ENCODE measurements around the gene DAAM2. TPM values are rescaled to one million over a fixed set of nuclear protein-coding genes. Genes with fewer than 3 reads are reported as not detected.

Gene DAAM2
- total RNA-seq, 4 donors from 2014 or later, result 3.7 to 55.9 (median 11.9) TPM

- intact Hi-C loops (cut with DNase I), result no loop called here
- WGBS, 2 donors, result 38 to 39% methylated on average over 1 of the region's 1 CpG
- no peaks in the 10 kb centered on the region for H3K9me3 ChIP-seq
Observed at GRCh38 chr6:39786649-39787048, 5.5 kb upstream of the DAAM2 start.

DNA sequence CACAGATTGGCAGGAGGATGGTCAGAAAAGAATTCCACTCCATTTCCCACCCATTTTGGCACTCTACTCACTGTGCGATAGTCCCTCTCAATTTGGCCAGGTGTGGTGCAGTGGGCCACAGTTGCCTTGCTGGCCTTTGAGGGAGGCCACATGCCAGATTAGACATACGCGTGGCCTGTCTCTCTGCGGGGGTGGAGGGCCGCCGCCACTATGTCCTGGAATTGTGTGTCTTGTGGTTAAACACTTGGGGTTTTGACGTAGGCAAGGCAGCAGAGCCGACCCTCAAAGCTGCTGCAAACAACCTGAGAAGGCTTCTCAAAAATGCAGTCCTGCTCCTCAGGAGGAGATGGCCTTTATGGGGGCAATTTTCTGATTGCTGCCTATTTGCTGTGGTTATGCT is 4.9 kb upstream of the DAAM2 start:
- H3K27ac ChIP-seq, result no peak overlapping the region
- H3K27me3 ChIP-seq, result peaks cover 0 to 16% (median 0%) of the 10 kb centered on the region in 4 donors
- TF ChIP-seq POLR2A (IDR thresholded peaks at IDR 0.05), result no peak
- TF ChIP-seq, protein P1, sequence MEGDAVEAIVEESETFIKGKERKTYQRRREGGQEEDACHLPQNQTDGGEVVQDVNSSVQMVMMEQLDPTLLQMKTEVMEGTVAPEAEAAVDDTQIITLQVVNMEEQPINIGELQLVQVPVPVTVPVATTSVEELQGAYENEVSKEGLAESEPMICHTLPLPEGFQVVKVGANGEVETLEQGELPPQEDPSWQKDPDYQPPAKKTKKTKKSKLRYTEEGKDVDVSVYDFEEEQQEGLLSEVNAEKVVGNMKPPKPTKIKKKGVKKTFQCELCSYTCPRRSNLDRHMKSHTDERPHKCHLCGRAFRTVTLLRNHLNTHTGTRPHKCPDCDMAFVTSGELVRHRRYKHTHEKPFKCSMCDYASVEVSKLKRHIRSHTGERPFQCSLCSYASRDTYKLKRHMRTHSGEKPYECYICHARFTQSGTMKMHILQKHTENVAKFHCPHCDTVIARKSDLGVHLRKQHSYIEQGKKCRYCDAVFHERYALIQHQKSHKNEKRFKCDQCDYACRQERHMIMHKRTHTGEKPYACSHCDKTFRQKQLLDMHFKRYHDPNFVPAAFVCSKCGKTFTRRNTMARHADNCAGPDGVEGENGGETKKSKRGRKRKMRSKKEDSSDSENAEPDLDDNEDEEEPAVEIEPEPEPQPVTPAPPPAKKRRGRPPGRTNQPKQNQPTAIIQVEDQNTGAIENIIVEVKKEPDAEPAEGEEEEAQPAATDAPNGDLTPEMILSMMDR (IDR thresholded peaks at IDR 0.05), result no peak
- DNase-seq, result no peak
- intact Hi-C loops (cut with DNase I), result no loop called here
- no peaks in the 10 kb centered on the region for H3K36me3 ChIP-seq
- 76 to 92% methylated on average over 6 to 8 of the region's 8 CpGs for WGBS, 2 donors
- H3K4me1 ChIP-seq, result peaks cover 0 to 10% (median 0%) of the 10 kb centered on the region in 3 donors
- H3K9me3 ChIP-seq, result no peaks in the 10 kb centered on the region
- H3K4me3 ChIP-seq, result no peak overlapping the region

More at GRCh38 chr6:39786649-39787048, 5.5 kb upstream of the DAAM2 start:
- Histone ChIP-seq H3K4me1 (peaks cover 0 to 3% (median 0%) of the 10 kb centered on the region in 3 donors), H3K27me3 (peaks cover 0 to 9% (median 0%) of the 10 kb centered on the region in 4 donors), H3K4me3 (no peak overlapping the region), H3K27ac (no peak overlapping the region), H3K36me3 (no peaks in the 10 kb centered on the region)
- DNase-seq, result no peak
- TF ChIP-seq POLR2A (IDR thresholded peaks at IDR 0.05), result no peak
- TF ChIP-seq, protein P1 (IDR thresholded peaks at IDR 0.05), result no peak

DNA sequence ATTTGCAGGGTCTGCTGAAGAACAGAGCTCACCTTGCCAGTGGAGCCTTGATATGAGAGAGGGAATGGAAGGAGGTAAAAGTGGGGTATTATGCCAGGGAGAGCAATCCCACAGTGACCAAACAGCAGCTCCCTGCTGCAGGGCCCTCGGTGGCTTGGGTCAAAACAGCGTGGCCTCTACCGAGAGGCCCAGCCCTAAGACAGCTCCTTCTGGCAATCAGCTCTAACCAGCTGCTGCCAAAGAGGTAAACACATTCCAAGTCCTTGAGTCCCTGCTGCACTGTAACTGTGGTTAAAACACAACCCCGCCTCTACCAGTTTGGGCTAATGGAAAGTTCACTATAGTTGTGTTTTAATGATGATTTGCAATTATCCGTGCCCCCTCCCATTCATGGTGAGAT is 1.4 kb upstream of the DAAM2 start:
- Histone ChIP-seq H3K27me3 (peaks cover 0 to 50% (median 4%) of the 10 kb centered on the region in 4 donors), H3K9me3 (no peaks in the 10 kb centered on the region), H3K36me3 (no peaks in the 10 kb centered on the region), H3K27ac (peak overlapping the region in 2 of 4 donors; percentile 18 to 90), H3K4me3 (no peak overlapping the region), H3K4me1 (peaks cover 0 to 24% (median 4%) of the 10 kb centered on the region in 3 donors)
- no peak for DNase-seq
- intact Hi-C loops (cut with DNase I), result no loop called here
- 74 to 88% methylated on average over 4 to 5 of the region's 5 CpGs for whole genome bisulfite sequencing, 2 donors
- TF ChIP-seq, protein P1 (IDR thresholded peaks at IDR 0.05), result no peak
- no peak for TF ChIP-seq POLR2A (IDR thresholded peaks at IDR 0.05)

GRCh38 chr6:39791311-39791710 is 865 bp upstream of the DAAM2 start:
- Histone ChIP-seq H3K4me3 (no peak overlapping the region), H3K27ac (peak overlapping the region in 2 of 4 donors; percentile 72 to 90), H3K36me3 (no peaks in the 10 kb centered on the region), H3K4me1 (peaks cover 0 to 27% (median 4%) of the 10 kb centered on the region in 3 donors), H3K9me3 (no peaks in the 10 kb centered on the region), H3K27me3 (peaks cover 0 to 53% (median 4%) of the 10 kb centered on the region in 4 donors)
- 13 to 40% methylated on average over 1 of the region's 1 CpG for WGBS, 2 donors
- no peak for TF ChIP-seq POLR2A (IDR thresholded peaks at IDR 0.05)
- TF ChIP-seq, protein P1 (IDR thresholded peaks at IDR 0.05), result no peak
- no peak for DNase-seq
- intact Hi-C loops (cut with DNase I), result no loop called here

GRCh38 chr6:39792540-39793450 is 619 bp downstream of the DAAM2 start:
- intact Hi-C loops (cut with DNase I), result no loop called here
- DNase-seq, result no peak
- peak overlapping the region; percentile 31 to 77 (median 56) for H3K4me3 ChIP-seq

More at GRCh38 chr6:39792540-39793450, 619 bp downstream of the DAAM2 start:
- TF ChIP-seq POLR2A (IDR thresholded peaks at IDR 0.05), result no peak
- TF ChIP-seq, protein P1 (IDR thresholded peaks at IDR 0.05), result no peak
- WGBS, 2 donors, result 24 to 26% methylated on average over 13 to 14 of the region's 29 CpGs
- H3K27ac ChIP-seq, result peak overlapping the region; percentile 70 to 90 (median 83)
- H3K9me3 ChIP-seq, result no peaks in the 10 kb centered on the region
- no peaks in the 10 kb centered on the region for H3K36me3 ChIP-seq
- H3K27me3 ChIP-seq, result peaks cover 0 to 53% (median 4%) of the 10 kb centered on the region in 4 donors
- peaks cover 0 to 33% (median 4%) of the 10 kb centered on the region in 3 donors for H3K4me1 ChIP-seq

Data from esophagus squamous epithelium (tissue), 5 donors.